Gastrocnemius medialis (tissue), 4 donors: Measurements from ENCODE around the gene SLC1A5.

Experiments used
- POLR2A ChIP-seq, 2 donors: fragments of 450-650 bp; IDR thresholded peaks; one replicate each; pipeline ENCODE4 v1.6.1; 2017; ENCODE audit warnings: antibody characterized with exemption in 2 of 2, mild to moderate bottlenecking in 2 of 2, moderate library complexity in 2 of 2
- TF ChIP-seq, protein P1 (sequence below), 5 experiments: fragments of 450-650 bp in 3 of 5; fragments of 200-600 bp in 2 of 5; sonication (generic) in 2 of 5; IDR thresholded peaks in 4 of 5; conservative IDR thresholded peaks in 1 of 5; 1 replicate in 4 of 5; 2 replicates in 1 of 5; pipeline ENCODE4 v1.5.1; 2016 to 2019; ENCODE audit warnings: antibody characterized with exemption in 5 of 5, mild to moderate bottlenecking in 3 of 5, moderate library complexity in 3 of 5

- TF ChIP-seq, protein P1, sequence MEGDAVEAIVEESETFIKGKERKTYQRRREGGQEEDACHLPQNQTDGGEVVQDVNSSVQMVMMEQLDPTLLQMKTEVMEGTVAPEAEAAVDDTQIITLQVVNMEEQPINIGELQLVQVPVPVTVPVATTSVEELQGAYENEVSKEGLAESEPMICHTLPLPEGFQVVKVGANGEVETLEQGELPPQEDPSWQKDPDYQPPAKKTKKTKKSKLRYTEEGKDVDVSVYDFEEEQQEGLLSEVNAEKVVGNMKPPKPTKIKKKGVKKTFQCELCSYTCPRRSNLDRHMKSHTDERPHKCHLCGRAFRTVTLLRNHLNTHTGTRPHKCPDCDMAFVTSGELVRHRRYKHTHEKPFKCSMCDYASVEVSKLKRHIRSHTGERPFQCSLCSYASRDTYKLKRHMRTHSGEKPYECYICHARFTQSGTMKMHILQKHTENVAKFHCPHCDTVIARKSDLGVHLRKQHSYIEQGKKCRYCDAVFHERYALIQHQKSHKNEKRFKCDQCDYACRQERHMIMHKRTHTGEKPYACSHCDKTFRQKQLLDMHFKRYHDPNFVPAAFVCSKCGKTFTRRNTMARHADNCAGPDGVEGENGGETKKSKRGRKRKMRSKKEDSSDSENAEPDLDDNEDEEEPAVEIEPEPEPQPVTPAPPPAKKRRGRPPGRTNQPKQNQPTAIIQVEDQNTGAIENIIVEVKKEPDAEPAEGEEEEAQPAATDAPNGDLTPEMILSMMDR (IDR thresholded peaks at IDR 0.05 in 4 of 5, conservative IDR thresholded peaks at IDR 0.05 in 1 of 5) = no peak
- no peak for TF ChIP-seq POLR2A (IDR thresholded peaks at IDR 0.05)
These were observed 57.8 kb downstream of the SLC1A5 start for GRCh38 chr19:46730595-46730994.
